K562 (cell line): ENCODE data around the gene UBALD2. TPM values are rescaled to one million over a fixed set of nuclear protein-coding genes. Genes with fewer than 3 reads are reported as not detected.

Experiments used
- HNRNPUL1 ChIP-seq: fragments of 200-400 bp; formaldehyde crosslinking; IDR thresholded peaks from 2 replicates; pipeline ENCODE4 v1.6.1; 2017; ENCODE audit warnings: low read length
- IRF2 ChIP-seq: sonication (generic); formaldehyde crosslinking; IDR thresholded peaks from 2 replicates; pipeline ENCODE4 v1.8.1; 2022; ENCODE audit warnings: mild to moderate bottlenecking, missing genetic modification reagents
- JUND ChIP-seq, 2 experiments: IDR thresholded peaks; 2 replicates in 1 of 2; 3 replicates in 1 of 2; pipeline ENCODE4 v1.6.1; 2011; ENCODE audit warnings: borderline replicate concordance in 2 of 2, low read depth in 2 of 2, low read length in 2 of 2, improper control_type of control experiment in 1 of 2, missing biosample characterization in 1 of 2, missing genetic modification characterization in 1 of 2, missing genetic modification reagents in 1 of 2
- MTA1 ChIP-seq: fragments of 450-650 bp; IDR thresholded peaks from 2 replicates; pipeline ENCODE4 v1.6.1; 2017; ENCODE audit warnings: borderline replicate concordance
- NCOA4 ChIP-seq: fragments of 450-650 bp; IDR thresholded peaks from 2 replicates; pipeline ENCODE4 v1.6.1; 2018; ENCODE audit warnings: mild to moderate bottlenecking; ENCODE audit not compliant: partially characterized antibody
- NR2F6 ChIP-seq: fragments of 450-650 bp; formaldehyde crosslinking; IDR thresholded peaks from 2 replicates; pipeline ENCODE4 v1.4.0; 2020; ENCODE audit warnings: mild to moderate bottlenecking
- SIX5 ChIP-seq, 2 experiments: IDR thresholded peaks; 2 replicates each; pipeline ENCODE4 v1.6.1; 2011; ENCODE audit warnings: low read length in 2 of 2, borderline replicate concordance in 1 of 2, low read depth in 1 of 2, mild to moderate bottlenecking in 1 of 2, moderate library complexity in 1 of 2; ENCODE audit not compliant: insufficient read depth in 1 of 2
- SNRNP70 ChIP-seq: fragments of 200-400 bp; formaldehyde crosslinking; optimal IDR thresholded peaks from 2 replicates; pipeline ENCODE3; 2017; ENCODE audit warnings: low read depth, low read length
- SRSF3 ChIP-seq: fragments of 200-400 bp; formaldehyde crosslinking; IDR thresholded peaks from 2 replicates; pipeline ENCODE4 v1.6.1; 2016; ENCODE audit warnings: mild to moderate bottlenecking, low read length, moderate library complexity; ENCODE audit not compliant: insufficient read depth
- SRSF9 ChIP-seq: fragments of 200-400 bp; formaldehyde crosslinking; IDR thresholded peaks from 2 replicates; pipeline ENCODE4 v1.6.1; 2017; ENCODE audit warnings: low read depth, low read length, borderline replicate concordance
- ZNF3 ChIP-seq: fragments of 250-450 bp; sonication (Bioruptor Pico); IDR thresholded peaks from 2 replicates; pipeline ENCODE4 v1.5.0; 2021; ENCODE audit warnings: mild to moderate bottlenecking, moderate library complexity
- ZNF311 ChIP-seq: fragments of 250-450 bp; sonication (Bioruptor Pico); IDR thresholded peaks from 2 replicates; pipeline ENCODE4 v1.4.0; 2020; ENCODE audit warnings: mild to moderate bottlenecking, moderate library complexity
- ZNF696 ChIP-seq: fragments of 250-450 bp; sonication (Bioruptor Pico); conservative IDR thresholded peaks from 2 replicates; pipeline ENCODE4 v1.4.0; 2020; ENCODE audit warnings: mild to moderate bottlenecking, moderate library complexity
- ZNF707 ChIP-seq: fragments of 250-450 bp; sonication (Bioruptor Pico); conservative IDR thresholded peaks from 2 replicates; pipeline ENCODE4 v1.8.0; 2022; ENCODE audit warnings: inconsistent platforms, mild to moderate bottlenecking, moderate library complexity
- polyA plus RNA-seq, 8 experiments: library from polyadenylated mRNA; depleted of rRNA in 4 of 8; stranded (reverse) in 5 of 8; unstranded in 3 of 8; fragments of >200 nt; fragmentation: Nextera tagmentation in 2 of 8; fragmentation: Illumina TruSeq in 1 of 8; extraction: Ambion mirVana in 2 of 8; extraction: Trizol in 1 of 8; gene quantifications; 2 replicates each; pipeline versions ENCODE4 v1.2.1 to v1.2.3, GENCODE V29; 2011 to 2014; ENCODE audit warnings: inconsistent platforms in 1 of 8, missing spikeins in 1 of 8
- total RNA-seq, 7 experiments: library from RNA; depleted of rRNA in 6 of 7; stranded (reverse); fragments of >200 nt in 6 of 7; fragmentation: Illumina TruSeq in 2 of 7; extraction: Trizol in 2 of 7; gene quantifications; 2 replicates each; pipeline versions ENCODE4 v1.2.1 to v1.2.3, GENCODE V29; 2011 to 2021; ENCODE audit warnings: low replicate concordance in 1 of 7
- TF ChIP-seq, protein P1 (sequence below): fragments of 450-650 bp; IDR thresholded peaks from 2 replicates; pipeline ENCODE4 v1.6.1; 2016; ENCODE audit warnings: mild to moderate bottlenecking, moderate library complexity

Gene UBALD2
- total and polyA plus RNA-seq, 9 of the 15 experiments (the other 6 are each of a cell fraction or from before 2014, with no cell fraction given) = 2.3 to 94.1 (median 25.3) TPM

DNA sequence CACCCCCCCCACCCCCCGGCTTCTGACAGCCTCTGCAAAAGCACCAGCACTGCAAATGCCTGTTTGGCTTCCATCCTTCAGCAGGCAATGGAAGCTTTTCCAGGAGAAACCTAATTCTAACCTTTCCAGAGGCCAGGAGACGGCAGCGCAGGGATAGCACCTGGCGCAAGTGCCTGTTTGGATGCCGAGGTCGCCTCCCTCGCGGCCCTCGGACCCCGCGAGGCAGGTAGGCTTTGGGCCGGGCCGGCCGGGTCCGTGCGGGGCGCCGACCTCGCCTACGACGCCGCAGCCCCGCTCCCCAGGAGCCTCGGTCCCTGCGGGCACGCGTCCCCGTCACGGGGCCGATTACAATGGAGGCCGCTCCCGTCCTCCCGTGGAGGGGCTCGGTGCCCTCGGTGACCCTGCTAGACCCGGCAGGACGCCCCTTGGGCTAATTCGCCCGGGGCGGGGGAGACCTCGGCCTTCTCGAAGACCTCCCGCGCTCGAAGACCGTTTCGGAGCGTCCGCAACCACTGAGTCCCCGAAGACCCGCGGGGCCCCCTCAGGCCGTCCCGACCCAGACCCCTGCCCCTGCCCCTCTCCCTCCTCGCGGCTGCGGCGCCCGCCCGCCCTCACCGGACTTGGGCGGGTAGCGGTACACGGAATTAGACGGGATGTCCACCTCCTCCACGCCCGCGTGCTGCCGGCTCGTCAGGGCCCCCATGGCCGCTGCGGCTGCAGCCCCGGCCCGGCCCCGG, 25.4 kb upstream of the UBALD2 start (continued):
- TF ChIP-seq, protein P1, sequence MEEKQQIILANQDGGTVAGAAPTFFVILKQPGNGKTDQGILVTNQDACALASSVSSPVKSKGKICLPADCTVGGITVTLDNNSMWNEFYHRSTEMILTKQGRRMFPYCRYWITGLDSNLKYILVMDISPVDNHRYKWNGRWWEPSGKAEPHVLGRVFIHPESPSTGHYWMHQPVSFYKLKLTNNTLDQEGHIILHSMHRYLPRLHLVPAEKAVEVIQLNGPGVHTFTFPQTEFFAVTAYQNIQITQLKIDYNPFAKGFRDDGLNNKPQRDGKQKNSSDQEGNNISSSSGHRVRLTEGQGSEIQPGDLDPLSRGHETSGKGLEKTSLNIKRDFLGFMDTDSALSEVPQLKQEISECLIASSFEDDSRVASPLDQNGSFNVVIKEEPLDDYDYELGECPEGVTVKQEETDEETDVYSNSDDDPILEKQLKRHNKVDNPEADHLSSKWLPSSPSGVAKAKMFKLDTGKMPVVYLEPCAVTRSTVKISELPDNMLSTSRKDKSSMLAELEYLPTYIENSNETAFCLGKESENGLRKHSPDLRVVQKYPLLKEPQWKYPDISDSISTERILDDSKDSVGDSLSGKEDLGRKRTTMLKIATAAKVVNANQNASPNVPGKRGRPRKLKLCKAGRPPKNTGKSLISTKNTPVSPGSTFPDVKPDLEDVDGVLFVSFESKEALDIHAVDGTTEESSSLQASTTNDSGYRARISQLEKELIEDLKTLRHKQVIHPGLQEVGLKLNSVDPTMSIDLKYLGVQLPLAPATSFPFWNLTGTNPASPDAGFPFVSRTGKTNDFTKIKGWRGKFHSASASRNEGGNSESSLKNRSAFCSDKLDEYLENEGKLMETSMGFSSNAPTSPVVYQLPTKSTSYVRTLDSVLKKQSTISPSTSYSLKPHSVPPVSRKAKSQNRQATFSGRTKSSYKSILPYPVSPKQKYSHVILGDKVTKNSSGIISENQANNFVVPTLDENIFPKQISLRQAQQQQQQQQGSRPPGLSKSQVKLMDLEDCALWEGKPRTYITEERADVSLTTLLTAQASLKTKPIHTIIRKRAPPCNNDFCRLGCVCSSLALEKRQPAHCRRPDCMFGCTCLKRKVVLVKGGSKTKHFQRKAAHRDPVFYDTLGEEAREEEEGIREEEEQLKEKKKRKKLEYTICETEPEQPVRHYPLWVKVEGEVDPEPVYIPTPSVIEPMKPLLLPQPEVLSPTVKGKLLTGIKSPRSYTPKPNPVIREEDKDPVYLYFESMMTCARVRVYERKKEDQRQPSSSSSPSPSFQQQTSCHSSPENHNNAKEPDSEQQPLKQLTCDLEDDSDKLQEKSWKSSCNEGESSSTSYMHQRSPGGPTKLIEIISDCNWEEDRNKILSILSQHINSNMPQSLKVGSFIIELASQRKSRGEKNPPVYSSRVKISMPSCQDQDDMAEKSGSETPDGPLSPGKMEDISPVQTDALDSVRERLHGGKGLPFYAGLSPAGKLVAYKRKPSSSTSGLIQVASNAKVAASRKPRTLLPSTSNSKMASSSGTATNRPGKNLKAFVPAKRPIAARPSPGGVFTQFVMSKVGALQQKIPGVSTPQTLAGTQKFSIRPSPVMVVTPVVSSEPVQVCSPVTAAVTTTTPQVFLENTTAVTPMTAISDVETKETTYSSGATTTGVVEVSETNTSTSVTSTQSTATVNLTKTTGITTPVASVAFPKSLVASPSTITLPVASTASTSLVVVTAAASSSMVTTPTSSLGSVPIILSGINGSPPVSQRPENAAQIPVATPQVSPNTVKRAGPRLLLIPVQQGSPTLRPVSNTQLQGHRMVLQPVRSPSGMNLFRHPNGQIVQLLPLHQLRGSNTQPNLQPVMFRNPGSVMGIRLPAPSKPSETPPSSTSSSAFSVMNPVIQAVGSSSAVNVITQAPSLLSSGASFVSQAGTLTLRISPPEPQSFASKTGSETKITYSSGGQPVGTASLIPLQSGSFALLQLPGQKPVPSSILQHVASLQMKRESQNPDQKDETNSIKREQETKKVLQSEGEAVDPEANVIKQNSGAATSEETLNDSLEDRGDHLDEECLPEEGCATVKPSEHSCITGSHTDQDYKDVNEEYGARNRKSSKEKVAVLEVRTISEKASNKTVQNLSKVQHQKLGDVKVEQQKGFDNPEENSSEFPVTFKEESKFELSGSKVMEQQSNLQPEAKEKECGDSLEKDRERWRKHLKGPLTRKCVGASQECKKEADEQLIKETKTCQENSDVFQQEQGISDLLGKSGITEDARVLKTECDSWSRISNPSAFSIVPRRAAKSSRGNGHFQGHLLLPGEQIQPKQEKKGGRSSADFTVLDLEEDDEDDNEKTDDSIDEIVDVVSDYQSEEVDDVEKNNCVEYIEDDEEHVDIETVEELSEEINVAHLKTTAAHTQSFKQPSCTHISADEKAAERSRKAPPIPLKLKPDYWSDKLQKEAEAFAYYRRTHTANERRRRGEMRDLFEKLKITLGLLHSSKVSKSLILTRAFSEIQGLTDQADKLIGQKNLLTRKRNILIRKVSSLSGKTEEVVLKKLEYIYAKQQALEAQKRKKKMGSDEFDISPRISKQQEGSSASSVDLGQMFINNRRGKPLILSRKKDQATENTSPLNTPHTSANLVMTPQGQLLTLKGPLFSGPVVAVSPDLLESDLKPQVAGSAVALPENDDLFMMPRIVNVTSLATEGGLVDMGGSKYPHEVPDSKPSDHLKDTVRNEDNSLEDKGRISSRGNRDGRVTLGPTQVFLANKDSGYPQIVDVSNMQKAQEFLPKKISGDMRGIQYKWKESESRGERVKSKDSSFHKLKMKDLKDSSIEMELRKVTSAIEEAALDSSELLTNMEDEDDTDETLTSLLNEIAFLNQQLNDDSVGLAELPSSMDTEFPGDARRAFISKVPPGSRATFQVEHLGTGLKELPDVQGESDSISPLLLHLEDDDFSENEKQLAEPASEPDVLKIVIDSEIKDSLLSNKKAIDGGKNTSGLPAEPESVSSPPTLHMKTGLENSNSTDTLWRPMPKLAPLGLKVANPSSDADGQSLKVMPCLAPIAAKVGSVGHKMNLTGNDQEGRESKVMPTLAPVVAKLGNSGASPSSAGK = peak; percentile 85
- TF ChIP-seq NCOA4 (no peak), SIX5 (IDR thresholded peaks at IDR 0.05; ENCODE audit: borderline replicate concordance in 1 of 2, insufficient read depth in 1 of 2, low read depth in 1 of 2, low read length in 2 of 2) (no peak), IRF2 (CRISPR knock-in tag) (no peak), SNRNP70 (no peak), ZNF311 (CRISPR knock-in tag) (no peak), ZNF3 (CRISPR knock-in tag) (no peak), NR2F6 (no peak), MTA1 (no peak), ZNF696 (CRISPR knock-in tag) (no peak), SRSF9 (no peak), JUND (IDR thresholded peaks at IDR 0.05; ENCODE audit: borderline replicate concordance, low read depth, low read length) (no peak), JUND (tag; IDR thresholded peaks at IDR 0.05; ENCODE audit: borderline replicate concordance, low read depth, low read length) (no peak), ZNF707 (CRISPR knock-in tag) (no peak), SRSF3 (no peak), HNRNPUL1 (no peak)
